ENCODE results near the gene CLC. TPM values are rescaled to one million over a fixed set of nuclear protein-coding genes. Genes with fewer than 3 reads are reported as not detected.

Gene CLC
- total RNA-seq, 1 donor from 2014 or later: not detected

GRCh38 chr19:39708594-39708993, 29.2 kb downstream of the CLC start:
- TF ChIP-seq, protein P1, sequence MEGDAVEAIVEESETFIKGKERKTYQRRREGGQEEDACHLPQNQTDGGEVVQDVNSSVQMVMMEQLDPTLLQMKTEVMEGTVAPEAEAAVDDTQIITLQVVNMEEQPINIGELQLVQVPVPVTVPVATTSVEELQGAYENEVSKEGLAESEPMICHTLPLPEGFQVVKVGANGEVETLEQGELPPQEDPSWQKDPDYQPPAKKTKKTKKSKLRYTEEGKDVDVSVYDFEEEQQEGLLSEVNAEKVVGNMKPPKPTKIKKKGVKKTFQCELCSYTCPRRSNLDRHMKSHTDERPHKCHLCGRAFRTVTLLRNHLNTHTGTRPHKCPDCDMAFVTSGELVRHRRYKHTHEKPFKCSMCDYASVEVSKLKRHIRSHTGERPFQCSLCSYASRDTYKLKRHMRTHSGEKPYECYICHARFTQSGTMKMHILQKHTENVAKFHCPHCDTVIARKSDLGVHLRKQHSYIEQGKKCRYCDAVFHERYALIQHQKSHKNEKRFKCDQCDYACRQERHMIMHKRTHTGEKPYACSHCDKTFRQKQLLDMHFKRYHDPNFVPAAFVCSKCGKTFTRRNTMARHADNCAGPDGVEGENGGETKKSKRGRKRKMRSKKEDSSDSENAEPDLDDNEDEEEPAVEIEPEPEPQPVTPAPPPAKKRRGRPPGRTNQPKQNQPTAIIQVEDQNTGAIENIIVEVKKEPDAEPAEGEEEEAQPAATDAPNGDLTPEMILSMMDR (IDR thresholded peaks at IDR 0.05): no peak
- intact Hi-C loops (cut with DNase I): no loop called here
- no peaks in the 10 kb centered on the region for H3K9me3 ChIP-seq
- H3K27me3 ChIP-seq: no peaks in the 10 kb centered on the region
- H3K27ac ChIP-seq: no peak overlapping the region
- H3K4me3 ChIP-seq: no peak overlapping the region
- DNase-seq (ENCODE audit: low spot score in 2 of 2): no peak
- no peaks in the 10 kb centered on the region for H3K36me3 ChIP-seq
- no peaks in the 10 kb centered on the region for H3K4me1 ChIP-seq

DNA sequence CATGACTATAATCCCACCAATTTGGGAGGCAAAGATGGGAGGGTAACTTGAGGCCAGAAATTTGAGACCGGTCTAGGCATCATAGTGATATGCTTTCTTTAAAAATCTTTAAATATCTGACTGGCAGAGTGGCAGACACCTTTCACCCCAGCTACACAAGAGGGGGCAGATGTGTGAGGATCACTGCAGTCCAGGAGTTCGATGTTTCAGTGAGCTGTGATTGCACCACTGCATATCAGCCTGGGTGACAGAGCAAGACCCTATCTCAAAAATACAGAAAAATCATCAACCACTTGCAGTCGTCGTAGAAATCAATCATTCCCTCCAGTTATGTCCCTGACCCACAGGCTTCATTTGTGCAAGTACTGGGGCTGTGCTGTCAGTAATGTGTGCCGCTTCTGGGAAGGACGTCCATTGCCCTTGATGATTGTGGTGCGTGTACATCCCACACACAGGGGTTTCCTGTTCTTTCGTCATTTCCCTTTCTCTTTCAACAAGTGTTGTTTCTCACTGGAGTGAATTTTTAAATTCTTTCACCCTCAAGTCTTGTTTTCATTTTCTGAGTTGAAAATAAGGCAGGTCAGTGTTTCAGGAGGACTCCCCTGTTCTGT, 32.1 kb downstream of the CLC start:
- TF ChIP-seq, protein P1 (IDR thresholded peaks at IDR 0.05): no peak
- intact Hi-C loops (cut with DNase I): no loop called here
- no peak for DNase-seq (ENCODE audit: low spot score in 2 of 2)
- Histone ChIP-seq H3K36me3 (no peaks in the 10 kb centered on the region), H3K4me3 (no peak overlapping the region), H3K4me1 (no peaks in the 10 kb centered on the region), H3K27me3 (no peaks in the 10 kb centered on the region), H3K9me3 (no peaks in the 10 kb centered on the region), H3K27ac (no peak overlapping the region)

GRCh38 chr19:39704181-39705044, 33.4 kb downstream of the CLC start, which contains the start of gene LGALS14:
Gene LGALS14 (plus strand): TSS chr19:39704481. CDS start chr19:39704529, 48 bp downstream.
- intact Hi-C loops (cut with DNase I): no loop called here
- TF ChIP-seq, protein P1 (IDR thresholded peaks at IDR 0.05): no peak
- Histone ChIP-seq H3K27ac (no peak within 1 kb of the TSS), H3K4me3 (no peak within 1 kb of the TSS), H3K27me3 (no peaks in the 10 kb centered on the region), H3K9me3 (no peaks in the 10 kb centered on the region), H3K4me1 (no peaks in the 10 kb centered on the region), H3K36me3 (no peaks in the 10 kb centered on the region)
- DNase-seq (ENCODE audit: low spot score in 2 of 2): no peak

DNA sequence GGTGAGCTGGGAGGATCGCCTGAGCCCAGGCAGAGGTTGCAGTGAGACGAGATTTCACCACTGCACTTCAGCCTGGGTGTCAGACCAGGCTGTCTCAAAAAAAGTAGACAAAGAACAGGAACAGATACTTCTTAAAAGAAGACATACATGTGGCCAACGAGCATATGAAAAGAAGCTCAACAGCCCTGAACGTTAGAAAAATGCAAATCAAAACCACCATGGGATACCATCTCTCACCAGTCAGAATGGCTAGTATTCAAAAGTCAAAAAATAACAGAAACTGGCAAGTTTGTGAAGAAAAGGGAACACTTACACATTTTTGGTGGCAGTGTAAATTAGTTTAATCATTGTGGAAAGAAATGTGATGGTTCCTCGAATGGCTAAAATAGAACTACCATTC, 36.5 kb downstream of the CLC start:
- DNase-seq (ENCODE audit: low spot score in 2 of 2): no peak
- Histone ChIP-seq H3K4me1 (no peaks in the 10 kb centered on the region), H3K9me3 (no peaks in the 10 kb centered on the region), H3K36me3 (no peaks in the 10 kb centered on the region), H3K27ac (no peak overlapping the region), H3K4me3 (no peak overlapping the region), H3K27me3 (no peaks in the 10 kb centered on the region)
- TF ChIP-seq, protein P1 (IDR thresholded peaks at IDR 0.05): no peak
- intact Hi-C loops (cut with DNase I): no loop called here

GRCh38 chr19:39698535-39698934, 39.3 kb downstream of the CLC start:
- Histone ChIP-seq H3K27me3 (no peaks in the 10 kb centered on the region), H3K4me1 (no peaks in the 10 kb centered on the region), H3K4me3 (no peak overlapping the region), H3K9me3 (no peaks in the 10 kb centered on the region), H3K27ac (no peak overlapping the region), H3K36me3 (no peaks in the 10 kb centered on the region)
- intact Hi-C loops (cut with DNase I): no loop called here
- TF ChIP-seq, protein P1 (IDR thresholded peaks at IDR 0.05): no peak
- no peak for DNase-seq (ENCODE audit: low spot score in 2 of 2)
